Endothelial cell of umbilical vein (primary cell): ENCODE data around the gene HGF. TPM values are rescaled to one million over a fixed set of nuclear protein-coding genes. Genes with fewer than 3 reads are reported as not detected.

Source experiments
- BruUV-seq: library from RNA; stranded (reverse); fragments of 400-500 nt; replicated peaks from 2 replicates; lab custom pipeline; 2021; lab: Mats Ljungman, UMichigan
- CTCF ChIA-PET: fragments of 300-600, 350-600 bp; sonication (Branson Sonifier 250); formaldehyde crosslinking; loops from one replicate; lab custom pipeline; 2021; ENCODE audit warnings: antibody characterized with exemption, inconsistent platforms; lab: Charles Lee
- POLR2A ChIA-PET: fragments of 300-600, 350-600 bp; sonication (Branson Sonifier 250); formaldehyde crosslinking; loops from one replicate; lab custom pipeline; 2021; ENCODE audit warnings: antibody characterized with exemption, inconsistent platforms; lab: Charles Lee
- DNase-seq: peaks from one replicate; pipeline ENCODE4 v3.0.0-alpha.2; 2011; ENCODE audit warnings: low read depth, low spot score
- FAIRE-seq: peaks from 2 replicates; lab custom pipeline; 2011; peaks lifted over from hg19 to GRCh38; lab: Jason Lieb, UNC
- H2AFZ ChIP-seq: 2 replicates; pipeline ENCODE4 v1.6.0; 2012; ENCODE audit warnings: low read depth, low read length, control low read depth, inconsistent platforms
- H3K27ac ChIP-seq: 2 replicates; pipeline ENCODE4 v1.5.1; 2011; ENCODE audit warnings: low read depth, mild to moderate bottlenecking, control low read depth, low read length, moderate library complexity; ENCODE audit not compliant: insufficient read depth
- H3K27me3 ChIP-seq, 2 experiments: 2 replicates each; pipeline versions ENCODE4 v1.6.0 to v1.6.1; 2011; ENCODE audit warnings: low read length in 2 of 2, mixed read lengths in 1 of 2; ENCODE audit not compliant: control insufficient read depth in 2 of 2, insufficient read depth in 2 of 2
- H3K36me3 ChIP-seq, 2 experiments: 2 replicates in 1 of 2; 3 replicates in 1 of 2; pipeline ENCODE4 v1.5.1; 2011; ENCODE audit warnings: low read length in 2 of 2, mild to moderate bottlenecking in 1 of 2, moderate library complexity in 1 of 2; ENCODE audit not compliant: control insufficient read depth in 2 of 2, insufficient read depth in 2 of 2; ENCODE audit errors: extremely low read depth in 1 of 2
- H3K4me1 ChIP-seq: 3 replicates; pipeline ENCODE4 v1.5.1; 2011; ENCODE audit warnings: mild to moderate bottlenecking, low read length; ENCODE audit not compliant: control insufficient read depth, insufficient read depth; ENCODE audit errors: extremely low read depth
- H3K4me2 ChIP-seq: 2 replicates; pipeline ENCODE4 v1.6.1; 2011; ENCODE audit warnings: low read length, control low read depth, mixed read lengths; ENCODE audit not compliant: insufficient read depth
- H3K4me3 ChIP-seq, 3 experiments: fragments of 200-600 bp in 1 of 3; sonication (generic), shearing (Covaris generic) in 1 of 3; replicated peaks in 1 of 3; 2 replicates each; pipeline ENCODE4 v1.5.1; 2011 to 2016; ENCODE audit warnings: control low read depth in 3 of 3, low read length in 3 of 3, mild to moderate bottlenecking in 2 of 3, inconsistent platforms in 1 of 3, low read depth in 1 of 3, moderate library complexity in 1 of 3; ENCODE audit not compliant: insufficient read depth in 1 of 3
- H3K79me2 ChIP-seq: 2 replicates; pipeline ENCODE4 v1.6.0; 2012; ENCODE audit warnings: low read length, inconsistent platforms; ENCODE audit not compliant: control insufficient read depth, insufficient read depth
- H3K9ac ChIP-seq: replicated peaks from 2 replicates; pipeline ENCODE3; 2011; ENCODE audit warnings: low read length, control low read depth; ENCODE audit not compliant: insufficient read depth; ENCODE audit errors: extremely low read depth
- H3K9me1 ChIP-seq: replicated peaks from 3 replicates; pipeline ENCODE4 v1.6.0; 2011; ENCODE audit warnings: mild to moderate bottlenecking, low read length; ENCODE audit not compliant: control insufficient read depth, insufficient read depth; ENCODE audit errors: extremely low read depth
- H3K9me3 ChIP-seq: replicated peaks from 2 replicates; pipeline ENCODE4 v1.5.1; 2012; ENCODE audit warnings: low read length, inconsistent platforms; ENCODE audit not compliant: control insufficient read depth, insufficient read depth
- H4K20me1 ChIP-seq: replicated peaks from 2 replicates; pipeline ENCODE3; 2011; ENCODE audit warnings: mild to moderate bottlenecking, low read length; ENCODE audit not compliant: control insufficient read depth, insufficient read depth; ENCODE audit errors: extremely low read depth
- CTCF ChIP-seq, 2 donors: IDR thresholded peaks; 1 replicate in 1 of 2; 2 replicates in 1 of 2; pipeline ENCODE4 v1.5.1; 2011; ENCODE audit warnings: low read length in 2 of 2, mild to moderate bottlenecking in 2 of 2, moderate library complexity in 2 of 2, control low read depth in 1 of 2, inconsistent platforms in 1 of 2, low read depth in 1 of 2; ENCODE audit not compliant: insufficient read depth in 1 of 2; ENCODE audit errors: extremely low read depth in 1 of 2
- EZH2 ChIP-seq: IDR thresholded peaks from 2 replicates; pipeline ENCODE4 v1.6.1; 2012; ENCODE audit warnings: borderline replicate concordance, low read depth, mild to moderate bottlenecking, moderate library complexity, low read length, inconsistent platforms; ENCODE audit not compliant: severe bottlenecking
- FOS ChIP-seq: IDR thresholded peaks from 2 replicates; pipeline ENCODE4 v1.6.1; 2011; ENCODE audit warnings: mild to moderate bottlenecking, low read length, moderate library complexity, borderline replicate concordance; ENCODE audit not compliant: insufficient read depth
- GATA2 ChIP-seq: IDR thresholded peaks from 2 replicates; pipeline ENCODE4 v1.7.0; 2011; ENCODE audit warnings: low read depth, mild to moderate bottlenecking, moderate library complexity, mixed read lengths, low read length; ENCODE audit not compliant: insufficient read length, insufficient read depth
- JUN ChIP-seq: IDR thresholded peaks from 2 replicates; pipeline ENCODE4 v1.6.1; 2011; ENCODE audit warnings: borderline replicate concordance, low read depth; ENCODE audit not compliant: insufficient read length, insufficient read depth
- MYC ChIP-seq: IDR thresholded peaks from one replicate; pipeline ENCODE4 v1.6.1; 2011; ENCODE audit warnings: mild to moderate bottlenecking, low read depth, low read length
- POLR2A ChIP-seq: IDR thresholded peaks from 2 replicates; pipeline ENCODE4 v1.6.1; 2012; ENCODE audit warnings: low read depth, mild to moderate bottlenecking, control low read depth, low read length
- POLR2AphosphoS5 ChIP-seq: IDR thresholded peaks from 2 replicates; pipeline ENCODE4 v1.6.1; 2012; ENCODE audit warnings: low read depth, mild to moderate bottlenecking, control low read depth, low read length, moderate library complexity; ENCODE audit not compliant: insufficient read depth
- dilution Hi-C: fragments of 300-500 bp; cut with MboI; formaldehyde crosslinking; loops from one replicate; pipeline ENCODE4 v1.15.0; 2019; ENCODE audit warnings: low sequenced_read_pairs; ENCODE audit not compliant: extremely low pct_ligation_motif_present
- intact Hi-C: fragments of 100-400 bp; cut with micrococcal nuclease; formaldehyde crosslinking; loops from one replicate; pipeline ENCODE4 v1.10.0; 2022
- polyA plus RNA-seq, 4 experiments: library from polyadenylated mRNA; depleted of rRNA in 3 of 4; stranded (reverse) in 3 of 4; unstranded in 1 of 4; fragments of >200 nt; gene quantifications; 2 replicates each; pipeline versions ENCODE4 v1.2.1 to v1.2.3, GENCODE V29; 2011 to 2012; ENCODE audit warnings: missing spikeins in 1 of 4
- total RNA-seq: library from RNA; stranded (reverse); gene quantifications from 2 replicates; pipeline ENCODE4 v1.2.3, GENCODE V29; 2021
- TF ChIP-seq, protein P1 (sequence below): IDR thresholded peaks from 2 replicates; pipeline ENCODE4 v1.6.1; 2011; ENCODE audit not compliant: insufficient read depth, insufficient read length

The HGF gene
- total and polyA plus RNA-seq, 2 donors (not counting 3 experiments of a cell fraction or from before 2014, with no cell fraction given) = 0.15 to 0.18 TPM

- BruUV-seq = no TSS peak
- Histone ChIP-seq H3K9me3 (no peaks in the 10 kb centered on the region), H3K27me3 (no peaks in the 10 kb centered on the region), H3K36me3 (no peaks in the 10 kb centered on the region), H3K27ac (no peak overlapping the region), H3K79me2 (no peaks in the 10 kb centered on the region), H3K9me1 (no peaks in the 10 kb centered on the region), H2AFZ (no peak overlapping the region), H4K20me1 (no peaks in the 10 kb centered on the region), H3K4me2 (no peak overlapping the region), H3K4me1 (no peaks in the 10 kb centered on the region), H3K4me3 (no peak overlapping the region), H3K9ac (no peak overlapping the region)
- no peak for DNase-seq
- intact Hi-C loops = no loop called here
- no peak for FAIRE-seq
- dilution Hi-C loops = no loop called here
- CTCF ChIA-PET = interaction anchor here (1.4 kb wide), 1 partner anchor 29 kb away, joined by 3 read pairs; no protein-coding TSS in a partner anchor
- POLR2A ChIA-PET = no interaction called here
- TF ChIP-seq FOS (no peak), CTCF (IDR thresholded peaks at IDR 0.05; ENCODE audit: extremely low read depth in 1 of 2, insufficient read depth in 1 of 2, low read depth in 1 of 2, low read length in 2 of 2) (no peak), JUN (no peak), POLR2AphosphoS5 (no peak), GATA2 (no peak), MYC (no peak), EZH2 (no peak), POLR2A (no peak)
- TF ChIP-seq, protein P1, sequence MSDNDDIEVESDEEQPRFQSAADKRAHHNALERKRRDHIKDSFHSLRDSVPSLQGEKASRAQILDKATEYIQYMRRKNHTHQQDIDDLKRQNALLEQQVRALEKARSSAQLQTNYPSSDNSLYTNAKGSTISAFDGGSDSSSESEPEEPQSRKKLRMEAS = no peak
These were observed 48.4 kb downstream of the HGF start for GRCh38 chr7:81721437-81721836.
